ENCODE results near the gene DUS3L. TPM values are rescaled to one million over a fixed set of nuclear protein-coding genes. Genes with fewer than 3 reads are reported as not detected.

DUS3L gene
- 25.9 to 34.8 TPM (median 28.7 TPM) in 5 replicates for total RNA-seq (2022; extraction: Qiagen RNA extraction)

GRCh38 chr19:5790559-5791520, at the start of gene DUS3L:
TSS of gene DUS3L (minus strand) at chr19:5791163. CDS start at chr19:5791141, 22 bp downstream.

GRCh38 chr19:5839065-5840017, 48.4 kb upstream of the DUS3L start, which contains the start of gene FUT6:
TSS of gene FUT6 (minus strand) at chr19:5839702. CDS start at chr19:5832567, 7,135 bp downstream.

GRCh38 chr19:5804516-5805461, 13.8 kb upstream of the DUS3L start, which contains the start of gene NRTN:
TSS of gene NRTN (plus strand) at chr19:5805067. CDS start at chr19:5824166, 19,099 bp downstream.

GRCh38 chr19:5784581-5785147, 6.3 kb downstream of the DUS3L start, which contains the start of gene PRR22:
TSS of gene PRR22 (minus strand) at chr19:5784746. CDS start at chr19:5784660, 86 bp downstream.

Other genes with a start within 250 kb of the DUS3L start
- 1.7 to 3.2 TPM (median 2.3 TPM) in 5 replicates for gene TINCR, start 223.2 kb downstream of the DUS3L start, total RNA-seq (2022; extraction: Qiagen RNA extraction)
- gene SAFB2, start 168.4 kb downstream of the DUS3L start, total RNA-seq (2022; extraction: Qiagen RNA extraction), result 25.9 to 41.1 TPM (median 34.7 TPM) in 5 replicates
- 48.6 to 58.6 TPM (median 51.2 TPM) in 5 replicates for gene SAFB, start 168.1 kb downstream of the DUS3L start, total RNA-seq (2022; extraction: Qiagen RNA extraction)
- gene MICOS13, start 110.6 kb downstream of the DUS3L start, total RNA-seq (2022; extraction: Qiagen RNA extraction), result 46.9 to 73.1 TPM (median 68.7 TPM) in 5 replicates
- 3.6 to 5.3 TPM (median 4.3 TPM) in 5 replicates for gene HSD11B1L, start 110.1 kb downstream of the DUS3L start, total RNA-seq (2022; extraction: Qiagen RNA extraction)
- gene RPL36, start 100.9 kb downstream of the DUS3L start, total RNA-seq (2022; extraction: Qiagen RNA extraction), result 762 to 861 TPM (median 781 TPM) in 5 replicates
- gene LONP1, start 71.0 kb downstream of the DUS3L start, total RNA-seq (2022; extraction: Qiagen RNA extraction), result 45.3 to 65.6 TPM (median 59.0 TPM) in 5 replicates
- not detected in 5 replicates for gene CATSPERD, start 70.5 kb downstream of the DUS3L start, total RNA-seq (2022; extraction: Qiagen RNA extraction)
- gene PRR22, start 6.4 kb downstream of the DUS3L start, total RNA-seq (2022; extraction: Qiagen RNA extraction), result 1.7 to 3.3 TPM (median 2.6 TPM) in 5 replicates
- gene NRTN, start 13.9 kb upstream of the DUS3L start, total RNA-seq (2022; extraction: Qiagen RNA extraction), result 0.36 to 1.4 TPM (median 0.73 TPM) in 5 replicates
- gene FUT6, start 48.5 kb upstream of the DUS3L start, total RNA-seq (2022; extraction: Qiagen RNA extraction), result 0.15 TPM in 1 of 5 replicates, not detected in the others
- 0.06 TPM in 1 of 5 replicates, not detected in the others for gene FUT3, start 60.3 kb upstream of the DUS3L start, total RNA-seq (2022; extraction: Qiagen RNA extraction)
- not detected in 5 replicates for gene FUT5, start 79.4 kb upstream of the DUS3L start, total RNA-seq (2022; extraction: Qiagen RNA extraction)
- gene NDUFA11, start 112.6 kb upstream of the DUS3L start, total RNA-seq (2022; extraction: Qiagen RNA extraction), result 217 to 311 TPM (median 290 TPM) in 5 replicates
- gene VMAC, start 113.7 kb upstream of the DUS3L start, total RNA-seq (2022; extraction: Qiagen RNA extraction), result 0.35 to 0.87 TPM (median 0.51 TPM) in 5 replicates
- gene CAPS, start 123.1 kb upstream of the DUS3L start, total RNA-seq (2022; extraction: Qiagen RNA extraction), result 0.74 to 1.2 TPM (median 0.95 TPM) in 5 replicates
- gene RANBP3, start 187.0 kb upstream of the DUS3L start, total RNA-seq (2022; extraction: Qiagen RNA extraction), result 40.0 to 43.3 TPM (median 42.3 TPM) in 5 replicates

All from A549 treated with Mapracorat at 1 μM for 4 hours (cell line).